Measurements from ENCODE around the gene KIRREL2. TPM values are rescaled to one million over a fixed set of nuclear protein-coding genes. Genes with fewer than 3 reads are reported as not detected.
"Not testable (repeated sequence)": the region's sequence is repeated elsewhere in the genome, so short reads cannot be mapped to it uniquely, and the experiment has no call there.

Gene KIRREL2
- total RNA-seq, 2 donors from 2014 or later, result 0.11 TPM; not detected in 1

- intact Hi-C loops (cut with DNase I, micrococcal nuclease), result no loop called here
- no peak for ATAC-seq
- no peak for DNase-seq
Measured at GRCh38 chr19:35862528-35862927, 5.8 kb downstream of the KIRREL2 start.

- no peak for DNase-seq
- intact Hi-C loops (cut with DNase I, micrococcal nuclease), result no loop called here
- no peak for ATAC-seq
Measured at GRCh38 chr19:35863018-35863417, 6.3 kb downstream of the KIRREL2 start.

- ATAC-seq, result peak; percentile 89
- intact Hi-C loops (cut with DNase I, micrococcal nuclease), result no loop called here
Measured at GRCh38 chr19:35868172-35868822, 11.6 kb downstream of the KIRREL2 start, which contains the start of gene APLP1. Gene APLP1 (plus strand): TSS chr19:35868574. CDS start chr19:35868637, 63 bp downstream.

DNA sequence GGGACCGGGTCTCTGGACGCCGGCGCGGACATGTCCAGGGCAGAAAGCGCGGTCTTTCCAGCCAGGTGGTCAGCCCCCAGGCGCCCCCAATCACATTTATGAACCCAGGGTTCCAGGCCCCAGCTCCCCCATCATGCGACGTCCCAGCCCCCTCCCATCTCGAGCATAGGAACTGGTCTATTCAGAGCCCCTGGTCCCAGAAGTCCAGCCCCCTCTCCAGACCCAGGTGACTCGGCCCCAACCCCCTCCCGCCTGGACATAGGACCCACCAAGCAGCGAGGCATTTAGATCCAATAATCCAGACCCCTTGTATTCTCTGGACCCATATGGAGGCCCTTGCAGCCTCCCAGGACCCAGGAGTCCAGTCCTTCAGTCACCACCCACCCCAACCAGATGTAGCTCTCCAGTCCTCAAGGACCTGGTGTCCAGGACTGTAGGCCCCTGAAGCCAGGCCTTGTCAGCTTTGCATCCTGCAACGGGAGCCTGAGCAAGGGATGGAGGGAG, 12.2 kb downstream of the KIRREL2 start:
- no peak for ATAC-seq
- no peak for DNase-seq
- intact Hi-C loops (cut with DNase I, micrococcal nuclease), result no loop called here

More at GRCh38 chr19:35868172-35868822, 11.6 kb downstream of the KIRREL2 start, which contains the start of gene APLP1:
- peak; percentile 38 to 70 for DNase-seq

DNA sequence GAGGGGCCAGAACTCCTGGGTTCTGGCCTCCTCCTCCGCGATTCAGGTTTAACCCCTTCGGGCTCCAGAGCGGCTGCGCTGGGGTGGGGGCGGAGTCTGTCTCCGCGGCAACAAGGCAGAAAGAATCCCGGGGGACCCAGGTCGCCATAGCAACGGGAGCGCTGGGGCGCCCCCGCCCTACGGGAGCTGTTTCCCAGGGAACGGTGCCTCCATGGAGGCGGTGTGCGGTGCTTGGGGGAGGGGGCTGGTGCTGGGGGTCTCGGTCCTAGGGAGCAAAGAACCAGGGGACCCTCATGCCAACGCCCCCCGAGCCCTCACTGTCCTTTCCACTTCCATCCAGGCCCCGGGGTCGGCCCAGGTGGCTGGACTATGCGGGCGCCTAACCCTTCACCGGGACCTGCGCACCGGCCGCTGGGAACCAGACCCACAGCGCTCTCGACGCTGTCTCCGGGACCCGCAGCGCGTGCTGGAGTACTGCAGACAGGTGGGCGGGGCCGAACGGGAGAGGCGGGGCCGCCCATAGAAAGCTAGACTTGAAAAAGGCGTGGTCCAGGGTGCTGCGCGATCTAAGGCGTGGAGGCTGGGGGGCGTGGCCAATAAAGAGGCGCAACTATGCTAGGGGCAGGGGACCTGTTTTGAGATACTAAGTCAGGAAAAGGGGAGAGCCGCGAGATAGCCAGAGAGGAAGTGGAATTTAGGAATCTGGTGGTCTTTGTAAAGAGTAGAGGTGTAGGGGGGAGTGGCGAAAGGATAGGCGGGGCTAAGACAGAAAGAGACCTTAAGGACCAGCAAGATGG, 12.8 kb downstream of the KIRREL2 start:
- intact Hi-C loops (cut with DNase I, micrococcal nuclease), result no loop called here
- ATAC-seq, result peak; percentile 85
- DNase-seq, result peak; percentile 64 to 80

- ATAC-seq; intact Hi-C loops (cut with DNase I, micrococcal nuclease); DNase-seq: not testable (repeated sequence)
Measured at GRCh38 chr19:35870124-35870736, 13.5 kb downstream of the KIRREL2 start.

DNA sequence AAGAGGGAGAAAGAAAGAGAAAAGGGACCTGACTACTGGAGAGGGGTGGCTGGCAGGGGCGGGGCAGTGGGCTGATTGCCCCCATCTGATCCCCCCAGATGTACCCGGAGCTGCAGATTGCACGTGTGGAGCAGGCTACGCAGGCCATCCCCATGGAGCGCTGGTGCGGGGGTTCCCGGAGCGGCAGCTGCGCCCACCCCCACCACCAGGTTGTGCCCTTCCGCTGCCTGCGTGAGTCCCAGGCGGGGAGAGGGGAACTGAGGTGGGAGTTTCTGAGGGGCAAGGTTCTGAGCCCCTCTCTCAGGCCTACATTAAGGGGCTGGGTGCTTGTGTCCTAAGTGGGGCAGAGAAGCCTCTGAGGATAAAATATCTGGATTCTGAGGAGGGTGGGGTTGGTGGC, 14.1 kb downstream of the KIRREL2 start:
- ATAC-seq (no peak), DNase-seq (no peak)
- intact Hi-C loops (cut with DNase I, micrococcal nuclease), result no loop called here

- DNase-seq, result no peak
- intact Hi-C loops (cut with DNase I, micrococcal nuclease), result no loop called here
- ATAC-seq, result no peak
Measured at GRCh38 chr19:35871611-35872010, 14.9 kb downstream of the KIRREL2 start.

- ATAC-seq, result no peak
- no peak for DNase-seq
- intact Hi-C loops (cut with DNase I, micrococcal nuclease), result no loop called here
Measured at GRCh38 chr19:35872180-35872579, 15.5 kb downstream of the KIRREL2 start.

DNA sequence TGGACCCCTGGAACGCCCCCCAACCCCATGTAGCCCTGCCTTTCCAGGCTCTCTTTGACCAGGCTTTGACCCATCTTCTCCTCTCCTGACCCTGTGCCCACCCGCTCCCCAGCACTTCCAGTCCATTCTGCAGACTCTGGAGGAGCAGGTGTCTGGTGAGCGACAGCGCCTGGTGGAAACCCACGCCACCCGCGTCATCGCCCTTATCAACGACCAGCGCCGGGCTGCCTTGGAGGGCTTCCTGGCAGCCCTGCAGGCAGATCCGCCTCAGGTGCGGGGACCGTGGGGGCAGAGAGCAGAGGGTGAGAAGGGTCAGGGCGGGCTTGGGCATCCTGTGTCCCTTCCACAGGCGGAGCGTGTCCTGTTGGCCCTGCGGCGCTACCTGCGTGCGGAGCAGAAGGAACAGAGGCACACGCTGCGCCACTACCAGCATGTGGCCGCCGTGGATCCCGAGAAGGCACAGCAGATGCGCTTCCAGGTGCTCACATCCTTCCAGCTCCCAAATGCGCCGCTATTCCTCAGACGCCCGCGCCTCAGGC, 17.8 kb downstream of the KIRREL2 start:
- intact Hi-C loops (cut with DNase I, micrococcal nuclease), result no loop called here

GRCh38 chr19:35879068-35879467, 22.4 kb downstream of the KIRREL2 start:
- intact Hi-C loops (cut with DNase I, micrococcal nuclease), result no loop called here
- DNase-seq (no peak), ATAC-seq (no peak)

More for the DNA sequence above, 17.8 kb downstream of the KIRREL2 start:
- ATAC-seq, result no peak
- no peak for DNase-seq

- DNase-seq, result peak; percentile 86 to 95
- intact Hi-C loops (cut with DNase I, micrococcal nuclease), result loop anchor here in 1 of 2 donors (5.0 kb wide), 1 partner anchor 52 kb away; no protein-coding TSS in a partner anchor
- ATAC-seq, result peak; percentile 97
Measured at GRCh38 chr19:35879770-35880317, 23.1 kb downstream of the KIRREL2 start.

GRCh38 chr19:35882114-35882832, 25.6 kb downstream of the KIRREL2 start:
- ATAC-seq (peak; percentile 57), DNase-seq (no peak)
- intact Hi-C loops (cut with DNase I, micrococcal nuclease), result loop anchor here in 1 of 2 donors (5.0 kb wide), 1 partner anchor 50 kb away; no protein-coding TSS in a partner anchor

GRCh38 chr19:35883882-35884281, 27.2 kb downstream of the KIRREL2 start:
- ATAC-seq (no peak), DNase-seq (no peak)
- intact Hi-C loops (cut with DNase I, micrococcal nuclease), result loop anchor here in 1 of 2 donors (5.0 kb wide), 1 partner anchor 48 kb away; no protein-coding TSS in a partner anchor

- intact Hi-C loops (cut with DNase I, micrococcal nuclease), result no loop called here
- no peak for ATAC-seq
- no peak for DNase-seq
Measured at GRCh38 chr19:35885225-35885738, 28.6 kb downstream of the KIRREL2 start.

DNA sequence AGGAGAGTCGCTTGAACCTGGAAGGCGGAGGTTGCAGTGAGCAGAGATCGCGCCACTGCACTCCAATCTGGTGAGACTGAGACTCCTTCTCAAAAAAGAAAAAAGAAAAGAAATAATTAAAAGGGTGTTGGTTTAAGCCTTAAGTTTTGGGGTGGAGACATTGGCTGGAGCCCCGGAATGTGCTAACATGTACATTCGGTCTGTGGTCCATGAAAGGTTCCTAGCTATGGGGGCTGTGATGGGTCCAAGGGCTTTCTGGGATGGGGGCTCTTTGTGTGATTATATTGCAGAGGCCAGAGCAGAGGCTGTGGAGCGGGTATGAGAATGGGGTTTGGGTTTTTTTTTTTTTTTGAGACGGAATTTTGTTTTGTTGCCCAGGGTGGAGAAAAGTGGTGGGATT, 29.2 kb downstream of the KIRREL2 start:
- intact Hi-C loops (cut with DNase I, micrococcal nuclease), result no loop called here
- ATAC-seq (no peak), DNase-seq (no peak)

- intact Hi-C loops (cut with DNase I, micrococcal nuclease), result no loop called here
- DNase-seq (no peak), ATAC-seq (no peak)
Measured at GRCh38 chr19:35887197-35887596, 30.5 kb downstream of the KIRREL2 start.

DNA sequence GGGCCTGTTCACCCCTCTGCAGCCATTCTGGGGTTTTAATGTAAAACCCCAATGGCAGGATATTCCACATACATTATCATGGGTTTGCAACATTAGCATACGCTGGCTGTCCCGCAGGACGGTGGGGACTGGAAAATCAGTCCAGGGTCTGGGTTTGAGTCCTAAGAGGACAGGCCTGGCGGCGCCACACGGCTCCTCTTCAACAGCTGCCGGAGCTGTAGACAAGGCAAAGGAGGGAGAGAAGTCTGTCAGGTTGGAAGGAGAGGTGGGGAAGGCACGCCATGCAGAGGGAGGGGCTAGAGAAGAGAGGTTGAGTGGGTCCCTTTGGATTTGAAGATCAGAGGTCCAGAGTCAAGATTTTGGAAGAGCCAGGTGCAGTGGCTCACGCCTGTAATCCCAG, 31.7 kb downstream of the KIRREL2 start:
- intact Hi-C loops (cut with DNase I, micrococcal nuclease), result no loop called here
- DNase-seq, result no peak
- ATAC-seq, result no peak

Measured in left colon (tissue), 2 donors.